ENCODE results near the gene ZNF616. TPM values are rescaled to one million over a fixed set of nuclear protein-coding genes. Genes with fewer than 3 reads are reported as not detected.

Gene ZNF616
- 6.1 and 7.4 TPM in 2 replicates for total RNA-seq (2014; rRNA removed; shearing (Covaris generic); ENCODE audit: low replicate concordance)

- Histone ChIP-seq H3K27me3 (ENCODE audit: low read length) (no peaks in the 10 kb centered on the region), H3K4me1 (ENCODE audit: low read length) (peaks cover 15% of the 10 kb centered on the region), H3K4me2 (ENCODE audit: low read depth, low read length, poor library complexity, severe bottlenecking) (peak within 1 kb of the TSS; percentile 93), H3K27ac (ENCODE audit: low read length) (peak within 1 kb of the TSS; percentile 70), H2AFZ (ENCODE audit: low read length) (peak within 1 kb of the TSS; percentile 91), H3K9me2 (replicated peaks; ENCODE audit: insufficient read depth, low read length) (no peaks in the 10 kb centered on the region), H4K20me1 (ENCODE audit: insufficient read depth, low read depth, low read length) (no peaks in the 10 kb centered on the region), H3K79me2 (ENCODE audit: low read length) (peaks cover 43% of the 10 kb centered on the region), H3K9me3 (ENCODE audit: low read length) (peaks cover 26% of the 10 kb centered on the region), H3K4me3 (ENCODE audit: low read length) (peak within 1 kb of the TSS; percentile 86), H3K36me3 (ENCODE audit: insufficient read depth, low read length) (peaks cover 21% of the 10 kb centered on the region), H3K9ac (ENCODE audit: low read length) (peak within 1 kb of the TSS; percentile 85)
- DNase-seq = peak; percentile 100
Measured at GRCh38 chr19:52139252-52140031, at the start of gene ZNF616. TSS of gene ZNF616 (minus strand) at chr19:52139938. CDS start at chr19:52130512, 9,426 bp downstream.

- H3K4me3 ChIP-seq (ENCODE audit: low read length) = peak overlapping the region; percentile 61
- DNase-seq = peak; percentile 51
- H3K4me1 ChIP-seq (ENCODE audit: low read length) = peaks cover 21% of the 10 kb centered on the region
- H2AFZ ChIP-seq (ENCODE audit: low read length) = peak overlapping the region; percentile 85
- H3K4me2 ChIP-seq (ENCODE audit: low read depth, low read length, poor library complexity, severe bottlenecking) = peak overlapping the region; percentile 94
- peak overlapping the region; percentile 84 for H3K27ac ChIP-seq (ENCODE audit: low read length)
- no peaks in the 10 kb centered on the region for H3K27me3 ChIP-seq (ENCODE audit: low read length)
- no peaks in the 10 kb centered on the region for H3K9me3 ChIP-seq (ENCODE audit: low read length)
- peaks cover 22% of the 10 kb centered on the region for H4K20me1 ChIP-seq (ENCODE audit: insufficient read depth, low read depth, low read length)
- peak overlapping the region; percentile 72 for H3K9ac ChIP-seq (ENCODE audit: low read length)
- H3K36me3 ChIP-seq (ENCODE audit: insufficient read depth, low read length) = peaks cover 12% of the 10 kb centered on the region
- peaks cover 43% of the 10 kb centered on the region for H3K79me2 ChIP-seq (ENCODE audit: low read length)
- no peaks in the 10 kb centered on the region for H3K9me2 ChIP-seq (replicated peaks; ENCODE audit: insufficient read depth, low read length)
Measured at GRCh38 chr19:52188822-52189734, 49.3 kb upstream of the ZNF616 start.

- no peak for DNase-seq
- Histone ChIP-seq H3K9me2 (replicated peaks; ENCODE audit: insufficient read depth, low read length) (no peaks in the 10 kb centered on the region), H2AFZ (ENCODE audit: low read length) (no peak overlapping the region), H4K20me1 (ENCODE audit: insufficient read depth, low read depth, low read length) (peaks cover 11% of the 10 kb centered on the region; the same call in 1 of the 2 replicates), H3K27me3 (ENCODE audit: low read length) (no peaks in the 10 kb centered on the region), H3K4me1 (ENCODE audit: low read length) (peaks cover 21% of the 10 kb centered on the region), H3K27ac (ENCODE audit: low read length) (no peak overlapping the region), H3K9ac (ENCODE audit: low read length) (no peak overlapping the region), H3K4me3 (ENCODE audit: low read length) (no peak overlapping the region), H3K79me2 (ENCODE audit: low read length) (peaks cover 27% of the 10 kb centered on the region), H3K36me3 (ENCODE audit: insufficient read depth, low read length) (peaks cover 1% of the 10 kb centered on the region), H3K9me3 (ENCODE audit: low read length) (no peaks in the 10 kb centered on the region), H3K4me2 (ENCODE audit: low read depth, low read length, poor library complexity, severe bottlenecking) (no peak overlapping the region)
Measured at GRCh38 chr19:52187407-52187806, 47.7 kb upstream of the ZNF616 start.

GRCh38 chr19:52176574-52176973 lies 36.8 kb upstream of the ZNF616 start:
- Histone ChIP-seq H3K9me3 (ENCODE audit: low read length) (no peaks in the 10 kb centered on the region), H3K4me2 (ENCODE audit: low read depth, low read length, poor library complexity, severe bottlenecking) (no peak overlapping the region), H3K9ac (ENCODE audit: low read length) (no peak overlapping the region), H3K36me3 (ENCODE audit: insufficient read depth, low read length) (no peaks in the 10 kb centered on the region), H3K79me2 (ENCODE audit: low read length) (no peaks in the 10 kb centered on the region; the same call in 1 of the 2 replicates), H3K27me3 (ENCODE audit: low read length) (no peaks in the 10 kb centered on the region), H3K4me3 (ENCODE audit: low read length) (no peak overlapping the region), H3K9me2 (replicated peaks; ENCODE audit: insufficient read depth, low read length) (no peaks in the 10 kb centered on the region), H4K20me1 (ENCODE audit: insufficient read depth, low read depth, low read length) (no peaks in the 10 kb centered on the region), H2AFZ (ENCODE audit: low read length) (no peak overlapping the region), H3K27ac (ENCODE audit: low read length) (no peak overlapping the region), H3K4me1 (ENCODE audit: low read length) (peaks cover 7% of the 10 kb centered on the region)
- DNase-seq = no peak

- H3K4me3 ChIP-seq (ENCODE audit: low read length) = peak overlapping the region; percentile 89
- DNase-seq = no peak
- H3K4me2 ChIP-seq (ENCODE audit: low read depth, low read length, poor library complexity, severe bottlenecking) = peak overlapping the region; percentile 92
- H4K20me1 ChIP-seq (ENCODE audit: insufficient read depth, low read depth, low read length) = no peaks in the 10 kb centered on the region
- no peaks in the 10 kb centered on the region for H3K9me2 ChIP-seq (replicated peaks; ENCODE audit: insufficient read depth, low read length)
- H3K9me3 ChIP-seq (ENCODE audit: low read length) = no peaks in the 10 kb centered on the region; the same call in 1 of the 2 replicates
- peaks cover 18% of the 10 kb centered on the region for H3K4me1 ChIP-seq (ENCODE audit: low read length)
- peaks cover 22% of the 10 kb centered on the region for H3K36me3 ChIP-seq (ENCODE audit: insufficient read depth, low read length)
- H3K27ac ChIP-seq (ENCODE audit: low read length) = no peak overlapping the region
- no peaks in the 10 kb centered on the region for H3K27me3 ChIP-seq (ENCODE audit: low read length)
- peaks cover 20% of the 10 kb centered on the region for H3K79me2 ChIP-seq (ENCODE audit: low read length)
- H2AFZ ChIP-seq (ENCODE audit: low read length) = peak overlapping the region; percentile 82; the same call in 1 of the 2 replicates
- H3K9ac ChIP-seq (ENCODE audit: low read length) = peak overlapping the region; percentile 88
Measured at GRCh38 chr19:52172347-52172746, 32.6 kb upstream of the ZNF616 start.

GRCh38 chr19:52171321-52172169 lies 31.8 kb upstream of the ZNF616 start, which contains the start of gene ZNF836:
TSS of gene ZNF836 (minus strand) at chr19:52171621. CDS start at chr19:52168072, 3,549 bp downstream.
- Histone ChIP-seq H3K27ac (ENCODE audit: low read length) (peak within 1 kb of the TSS; percentile 32), H2AFZ (ENCODE audit: low read length) (peak within 1 kb of the TSS; percentile 82), H3K36me3 (ENCODE audit: insufficient read depth, low read length) (peaks cover 28% of the 10 kb centered on the region), H3K4me2 (ENCODE audit: low read depth, low read length, poor library complexity, severe bottlenecking) (peak within 1 kb of the TSS; percentile 92), H3K9ac (ENCODE audit: low read length) (peak within 1 kb of the TSS; percentile 88), H3K4me3 (ENCODE audit: low read length) (peak within 1 kb of the TSS; percentile 89), H3K4me1 (ENCODE audit: low read length) (peaks cover 18% of the 10 kb centered on the region), H3K27me3 (ENCODE audit: low read length) (no peaks in the 10 kb centered on the region), H3K9me3 (ENCODE audit: low read length) (no peaks in the 10 kb centered on the region; the same call in 1 of the 2 replicates), H3K79me2 (ENCODE audit: low read length) (peaks cover 20% of the 10 kb centered on the region), H4K20me1 (ENCODE audit: insufficient read depth, low read depth, low read length) (no peaks in the 10 kb centered on the region), H3K9me2 (replicated peaks; ENCODE audit: insufficient read depth, low read length) (no peaks in the 10 kb centered on the region)
- DNase-seq = peak; percentile 97

- Histone ChIP-seq H3K27ac (ENCODE audit: low read length) (peak overlapping the region; percentile 32), H3K4me1 (ENCODE audit: low read length) (peaks cover 18% of the 10 kb centered on the region), H3K79me2 (ENCODE audit: low read length) (peaks cover 20% of the 10 kb centered on the region), H4K20me1 (ENCODE audit: insufficient read depth, low read depth, low read length) (no peaks in the 10 kb centered on the region), H3K4me3 (ENCODE audit: low read length) (peak overlapping the region; percentile 89), H3K9me3 (ENCODE audit: low read length) (no peaks in the 10 kb centered on the region; the same call in 1 of the 2 replicates), H3K27me3 (ENCODE audit: low read length) (no peaks in the 10 kb centered on the region), H3K9me2 (replicated peaks; ENCODE audit: insufficient read depth, low read length) (no peaks in the 10 kb centered on the region), H3K9ac (ENCODE audit: low read length) (peak overlapping the region; percentile 88), H3K4me2 (ENCODE audit: low read depth, low read length, poor library complexity, severe bottlenecking) (peak overlapping the region; percentile 92), H3K36me3 (ENCODE audit: insufficient read depth, low read length) (peaks cover 28% of the 10 kb centered on the region), H2AFZ (ENCODE audit: low read length) (peak overlapping the region; percentile 82)
- no peak for DNase-seq
Measured at GRCh38 chr19:52170863-52171320, 31.2 kb upstream of the ZNF616 start.
